Activated naive CD4-positive, alpha-beta T cell treated with anti-CD3 and anti-CD28 coated beads, Interleukin-2, amount 10 ng/mL, durations not matched to agents 7 days and 5 days (primary cell): ENCODE data around the gene SPTBN4.
"Not testable (repeated sequence)": the region's sequence is repeated elsewhere in the genome, so short reads cannot be mapped to it uniquely, and the experiment has no call there.

Experiments
- CTCF ChIA-PET: fragments of 350-600 bp; sonication (Branson Sonifier 250); formaldehyde crosslinking; loops from one replicate; lab custom pipeline; 2021; ENCODE audit warnings: antibody characterized with exemption; lab: Charles Lee
- DNase-seq: peaks from one replicate; pipeline ENCODE4 v3.0.0-alpha.2; 2020
- H3K27ac Mint-ChIP-seq: one replicate; pipeline ENCODE4 v1.8.0; 2021; ENCODE audit warnings: mild to moderate bottlenecking, moderate library complexity, mixed read lengths
- H3K27me3 Mint-ChIP-seq: one replicate; pipeline ENCODE4 v1.8.0; 2021; ENCODE audit warnings: mild to moderate bottlenecking, mixed read lengths
- H3K36me3 Mint-ChIP-seq: one replicate; pipeline ENCODE4 v1.8.0; 2021; ENCODE audit warnings: mixed read lengths
- H3K4me1 Mint-ChIP-seq: one replicate; pipeline ENCODE4 v1.8.0; 2021; ENCODE audit warnings: mixed read lengths
- H3K4me3 Mint-ChIP-seq: one replicate; pipeline ENCODE4 v1.8.0; 2021; ENCODE audit warnings: mild to moderate bottlenecking, moderate library complexity, mixed read lengths
- H3K9me3 Mint-ChIP-seq: one replicate; pipeline ENCODE4 v1.8.0; 2021; ENCODE audit warnings: mixed read lengths

SPTBN4 gene

GRCh38 chr19:40494191-40494838 is 27.5 kb downstream of the SPTBN4 start:
- DNase-seq, result no peak
- H3K27ac Mint-ChIP-seq, result no peak overlapping the region
- H3K9me3 Mint-ChIP-seq, result no peaks in the 10 kb centered on the region
- H3K4me3 Mint-ChIP-seq, result no peak overlapping the region
- no peaks in the 10 kb centered on the region for H3K36me3 Mint-ChIP-seq
- H3K4me1 Mint-ChIP-seq, result no peaks in the 10 kb centered on the region
- H3K27me3 Mint-ChIP-seq, result peaks cover 46% of the 10 kb centered on the region
- CTCF ChIA-PET, result no interaction called here

GRCh38 chr19:40497214-40497613 is 30.4 kb downstream of the SPTBN4 start:
- peaks cover 30% of the 10 kb centered on the region for H3K27me3 Mint-ChIP-seq
- H3K9me3 Mint-ChIP-seq, result no peaks in the 10 kb centered on the region
- CTCF ChIA-PET, result no interaction called here
- no peak overlapping the region for H3K27ac Mint-ChIP-seq
- H3K4me3 Mint-ChIP-seq, result no peak overlapping the region
- no peaks in the 10 kb centered on the region for H3K4me1 Mint-ChIP-seq
- DNase-seq, result no peak
- H3K36me3 Mint-ChIP-seq, result no peaks in the 10 kb centered on the region

- no peaks in the 10 kb centered on the region for H3K9me3 Mint-ChIP-seq
- no peaks in the 10 kb centered on the region for H3K4me1 Mint-ChIP-seq
- CTCF ChIA-PET, result no interaction called here
- no peak for DNase-seq
- H3K4me3 Mint-ChIP-seq, result no peak overlapping the region
- H3K27ac Mint-ChIP-seq, result no peak overlapping the region
- peaks cover 9% of the 10 kb centered on the region for H3K27me3 Mint-ChIP-seq
- no peaks in the 10 kb centered on the region for H3K36me3 Mint-ChIP-seq
Observed at GRCh38 chr19:40499320-40499719, 32.5 kb downstream of the SPTBN4 start.

DNA sequence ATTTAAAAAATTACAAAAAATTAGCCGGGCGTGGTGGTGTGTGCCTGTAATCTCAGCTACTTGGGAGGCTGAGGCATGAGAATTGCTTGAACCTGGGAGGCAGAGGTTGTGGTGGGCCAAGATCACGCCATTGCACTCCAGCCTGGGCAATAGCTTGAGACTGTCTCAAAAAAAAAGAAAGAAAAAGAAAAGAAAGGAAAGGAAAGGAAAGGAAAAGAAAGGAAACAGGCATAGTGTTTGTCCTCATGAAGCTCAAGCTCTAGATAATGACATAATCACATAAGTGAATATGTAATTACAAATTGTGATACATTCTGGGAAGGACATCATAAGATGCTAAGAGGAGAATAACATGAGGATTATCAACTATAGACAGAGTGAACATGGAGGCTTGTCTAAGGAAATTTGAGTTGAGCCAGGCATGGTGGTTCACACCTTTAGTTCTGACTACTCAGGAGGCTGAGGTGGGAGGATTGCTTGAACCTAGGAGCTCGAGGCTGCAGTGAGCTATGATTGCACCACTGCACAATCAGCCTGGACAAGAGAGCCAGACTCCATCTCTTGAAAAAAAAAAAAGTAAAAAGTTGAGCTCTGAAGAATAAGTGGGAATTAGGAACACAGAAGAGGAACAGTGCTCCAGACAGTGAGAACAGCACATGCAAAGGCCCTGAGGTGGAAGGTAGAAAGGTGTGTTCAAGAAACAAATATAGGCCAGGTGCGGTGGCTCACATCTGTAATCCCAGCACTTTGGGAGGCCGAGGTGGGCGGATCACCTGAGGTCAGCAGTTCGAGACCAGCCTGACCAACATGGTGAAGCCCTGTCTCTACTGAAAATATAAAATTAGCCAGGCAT is 34.1 kb downstream of the SPTBN4 start:
- H3K4me1 Mint-ChIP-seq, H3K27ac Mint-ChIP-seq, DNase-seq, H3K9me3 Mint-ChIP-seq, H3K36me3 Mint-ChIP-seq, H3K4me3 Mint-ChIP-seq: not testable (repeated sequence)
- CTCF ChIA-PET, result interaction anchor here (0.6 to 1.5 kb wide), 4 partner anchors 9 to 134 kb away, joined by 3 to 5 read pairs (median 3); no protein-coding TSS in a partner anchor
- peaks cover 12% of the 10 kb centered on the region for H3K27me3 Mint-ChIP-seq

DNA sequence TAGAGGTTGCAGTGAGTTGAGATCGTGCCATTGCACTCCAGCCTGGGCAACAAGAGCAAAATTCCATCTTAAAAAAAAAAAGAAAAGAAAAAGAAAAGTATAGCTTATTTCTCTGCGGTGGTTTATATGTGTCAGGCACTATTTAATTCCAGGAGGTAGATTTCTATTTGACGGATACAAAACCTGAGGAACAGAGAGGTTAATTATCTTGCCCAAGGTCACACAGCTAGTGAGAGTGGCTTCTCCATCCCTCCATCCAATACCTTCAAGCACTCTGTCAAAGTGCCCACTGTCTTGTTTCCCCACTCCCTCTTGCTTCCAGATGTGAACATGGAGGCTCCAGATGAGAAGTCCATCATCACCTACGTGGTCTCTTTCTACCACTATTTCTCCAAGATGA is 34.8 kb downstream of the SPTBN4 start:
- H3K4me3 Mint-ChIP-seq, result no peak overlapping the region
- peaks cover 2% of the 10 kb centered on the region for H3K4me1 Mint-ChIP-seq
- no peak for DNase-seq
- H3K9me3 Mint-ChIP-seq, result no peaks in the 10 kb centered on the region
- no peaks in the 10 kb centered on the region for H3K36me3 Mint-ChIP-seq
- H3K27me3 Mint-ChIP-seq, result peaks cover 16% of the 10 kb centered on the region
- CTCF ChIA-PET, result interaction anchor here (0.6 to 1.5 kb wide), 3 partner anchors 8 to 133 kb away, joined by 3 to 5 read pairs (median 3); no protein-coding TSS in a partner anchor
- H3K27ac Mint-ChIP-seq, result no peak overlapping the region

- Mint-ChIP-seq H3K4me3 (no peak overlapping the region), H3K9me3 (no peaks in the 10 kb centered on the region), H3K4me1 (peaks cover 2% of the 10 kb centered on the region), H3K36me3 (no peaks in the 10 kb centered on the region), H3K27ac (no peak overlapping the region), H3K27me3 (peaks cover 16% of the 10 kb centered on the region)
- DNase-seq, result no peak
- CTCF ChIA-PET, result interaction anchor here (1.2 to 1.5 kb wide), 2 partner anchors 8 to 22 kb away, joined by 3 to 5 read pairs; no protein-coding TSS in a partner anchor
Observed at GRCh38 chr19:40502081-40502480, 35.3 kb downstream of the SPTBN4 start.

DNA sequence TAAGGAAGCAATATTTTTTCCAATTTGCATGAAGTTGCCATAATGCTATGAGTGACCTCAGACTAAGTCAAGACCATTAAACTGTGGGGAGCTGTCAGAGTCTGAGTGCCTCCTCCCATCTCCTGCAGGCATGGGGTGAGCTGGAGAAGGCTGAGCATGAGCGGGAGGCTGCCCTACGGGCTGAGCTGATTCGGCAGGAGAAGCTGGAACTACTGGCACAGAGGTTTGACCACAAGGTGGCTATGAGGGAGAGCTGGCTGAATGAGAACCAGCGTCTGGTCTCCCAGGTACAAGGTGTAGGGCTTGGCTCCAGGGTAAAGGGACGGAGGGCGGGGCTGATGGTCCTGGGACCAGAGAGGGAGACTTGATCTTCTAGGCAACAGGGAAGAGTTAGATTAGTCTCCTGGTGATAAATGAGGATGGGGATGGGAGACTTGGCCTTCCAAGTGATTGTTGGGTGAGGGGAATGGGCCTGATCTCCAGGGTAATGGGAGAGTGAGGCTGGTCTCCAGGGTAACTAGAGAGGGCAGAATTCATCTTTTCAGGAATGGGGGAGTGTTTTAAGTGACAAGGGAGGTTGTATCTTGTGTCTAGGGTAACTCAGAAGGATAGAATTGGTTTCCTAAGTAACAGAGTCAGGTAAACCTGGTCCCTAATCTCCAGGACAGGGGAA is 36.0 kb downstream of the SPTBN4 start:
- H3K27me3 Mint-ChIP-seq, result peaks cover 16% of the 10 kb centered on the region
- no peaks in the 10 kb centered on the region for H3K9me3 Mint-ChIP-seq
- no peak for DNase-seq
- peaks cover 2% of the 10 kb centered on the region for H3K4me1 Mint-ChIP-seq
- no peaks in the 10 kb centered on the region for H3K36me3 Mint-ChIP-seq
- CTCF ChIA-PET, result no interaction called here
- H3K4me3 Mint-ChIP-seq, result no peak overlapping the region
- no peak overlapping the region for H3K27ac Mint-ChIP-seq

- Mint-ChIP-seq H3K36me3 (no peaks in the 10 kb centered on the region), H3K27ac (no peak overlapping the region), H3K4me1 (peaks cover 2% of the 10 kb centered on the region), H3K9me3 (no peaks in the 10 kb centered on the region), H3K27me3 (peaks cover 16% of the 10 kb centered on the region), H3K4me3 (no peak overlapping the region)
- DNase-seq, result no peak
- CTCF ChIA-PET, result no interaction called here
Observed at GRCh38 chr19:40503320-40503695, 36.5 kb downstream of the SPTBN4 start.

DNA sequence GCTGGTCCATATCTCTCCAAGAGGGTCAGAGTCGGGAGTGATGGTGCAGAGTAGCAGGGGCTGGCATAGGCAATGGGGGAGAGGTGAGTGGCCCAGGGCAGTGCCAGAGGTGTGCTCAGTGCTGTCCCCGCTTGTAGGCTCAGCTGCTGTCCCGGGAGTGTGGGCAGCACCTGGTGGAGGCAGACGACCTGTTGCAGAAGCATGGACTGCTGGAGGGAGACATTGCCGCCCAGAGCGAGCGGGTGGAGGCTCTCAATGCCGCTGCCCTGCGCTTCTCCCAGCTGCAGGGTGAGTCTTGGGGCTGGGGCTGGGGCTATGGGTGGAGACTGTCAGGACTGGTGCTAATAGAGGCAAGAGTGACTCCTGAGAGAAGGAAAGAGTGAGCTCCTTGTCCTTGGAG is 39.3 kb downstream of the SPTBN4 start:
- H3K4me1 Mint-ChIP-seq, result peaks cover 2% of the 10 kb centered on the region
- DNase-seq, result no peak
- H3K27ac Mint-ChIP-seq, result no peak overlapping the region
- H3K36me3 Mint-ChIP-seq, result no peaks in the 10 kb centered on the region
- H3K9me3 Mint-ChIP-seq, result no peaks in the 10 kb centered on the region
- H3K4me3 Mint-ChIP-seq, result no peak overlapping the region
- H3K27me3 Mint-ChIP-seq, result peaks cover 36% of the 10 kb centered on the region
- CTCF ChIA-PET, result no interaction called here

- H3K27ac Mint-ChIP-seq, result no peak overlapping the region
- peaks cover 7% of the 10 kb centered on the region for H3K4me1 Mint-ChIP-seq
- no peaks in the 10 kb centered on the region for H3K9me3 Mint-ChIP-seq
- peaks cover 54% of the 10 kb centered on the region for H3K27me3 Mint-ChIP-seq
- H3K36me3 Mint-ChIP-seq, result no peaks in the 10 kb centered on the region
- no peak overlapping the region for H3K4me3 Mint-ChIP-seq
- CTCF ChIA-PET, result no interaction called here
- no peak for DNase-seq
Observed at GRCh38 chr19:40507892-40508291, 41.1 kb downstream of the SPTBN4 start.

- H3K36me3 Mint-ChIP-seq, result no peaks in the 10 kb centered on the region
- CTCF ChIA-PET, result interaction anchor here (0.7 kb wide), 1 partner anchor 40 kb away, joined by 3 read pairs; no protein-coding TSS in a partner anchor
- H3K9me3 Mint-ChIP-seq, result no peaks in the 10 kb centered on the region
- no peak for DNase-seq
- no peak overlapping the region for H3K27ac Mint-ChIP-seq
- H3K4me1 Mint-ChIP-seq, result peaks cover 10% of the 10 kb centered on the region
- peaks cover 63% of the 10 kb centered on the region for H3K27me3 Mint-ChIP-seq
- H3K4me3 Mint-ChIP-seq, result no peak overlapping the region
Observed at GRCh38 chr19:40508739-40509260, 42.0 kb downstream of the SPTBN4 start.

DNA sequence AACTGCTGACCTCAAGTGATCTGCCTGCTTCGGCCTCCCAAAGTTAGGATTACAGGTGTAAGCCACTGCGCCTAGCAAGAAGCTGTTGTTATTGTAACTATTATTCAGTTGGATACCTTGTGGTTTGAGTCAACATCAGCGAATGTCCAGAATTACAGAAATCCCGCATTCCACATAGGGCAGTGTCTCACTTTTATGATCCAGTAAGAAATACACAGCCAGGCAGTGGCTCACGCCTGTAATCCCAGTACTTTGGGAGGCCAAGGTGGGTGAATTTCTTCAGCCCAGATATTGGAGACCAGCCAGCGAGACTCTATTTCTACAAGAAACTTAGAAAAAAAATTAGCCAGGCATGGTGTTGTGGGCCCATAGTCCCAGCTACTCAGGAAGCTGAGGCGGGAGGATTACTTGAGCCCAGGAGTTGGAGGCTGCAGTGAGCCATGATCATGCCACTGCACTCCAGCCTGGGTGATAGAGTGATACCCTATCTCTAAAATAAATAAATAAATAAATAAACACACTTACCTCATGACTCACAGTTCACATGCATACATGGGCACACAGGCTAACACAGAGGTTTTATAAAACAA is 43.8 kb downstream of the SPTBN4 start:
- H3K9me3 Mint-ChIP-seq, result no peaks in the 10 kb centered on the region
- no peak overlapping the region for H3K27ac Mint-ChIP-seq
- no peaks in the 10 kb centered on the region for H3K36me3 Mint-ChIP-seq
- CTCF ChIA-PET, result interaction anchor here (1.3 kb wide), 1 partner anchor 9 kb away, joined by 3 read pairs; no protein-coding TSS in a partner anchor
- H3K4me3 Mint-ChIP-seq, result no peak overlapping the region
- H3K27me3 Mint-ChIP-seq, result peaks cover 72% of the 10 kb centered on the region
- H3K4me1 Mint-ChIP-seq, result peaks cover 9% of the 10 kb centered on the region
- no peak for DNase-seq

DNA sequence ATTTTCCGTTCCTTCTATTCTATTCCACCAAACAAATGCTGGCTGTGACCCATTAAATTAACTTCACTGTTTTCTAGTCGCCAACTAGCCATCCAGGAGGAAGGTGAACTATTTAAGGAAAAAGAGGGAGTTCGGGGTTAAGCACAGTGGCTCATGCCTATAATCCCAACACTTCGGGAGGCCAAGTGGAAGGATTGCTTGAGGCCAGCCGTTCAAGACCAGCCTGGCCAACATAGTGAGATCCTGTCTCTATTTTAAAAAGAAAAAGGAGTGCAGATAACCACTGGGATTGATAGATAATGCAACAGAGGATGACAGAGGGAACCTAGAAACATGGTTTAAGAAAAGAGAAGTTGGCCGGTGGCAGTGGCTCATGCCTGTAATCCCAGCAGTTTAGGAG is 44.7 kb downstream of the SPTBN4 start:
- Mint-ChIP-seq H3K9me3 (no peaks in the 10 kb centered on the region), H3K4me3 (no peak overlapping the region), H3K4me1 (peaks cover 9% of the 10 kb centered on the region), H3K36me3 (no peaks in the 10 kb centered on the region), H3K27me3 (peaks cover 66% of the 10 kb centered on the region), H3K27ac (no peak overlapping the region)
- DNase-seq, result no peak
- CTCF ChIA-PET, result no interaction called here

GRCh38 chr19:40512110-40512472 is 45.3 kb downstream of the SPTBN4 start:
- Mint-ChIP-seq H3K27me3 (peaks cover 70% of the 10 kb centered on the region), H3K9me3 (no peaks in the 10 kb centered on the region), H3K4me1 (peaks cover 9% of the 10 kb centered on the region), H3K27ac (no peak overlapping the region), H3K36me3 (no peaks in the 10 kb centered on the region), H3K4me3 (no peak overlapping the region)
- CTCF ChIA-PET, result interaction anchor here (0.8 kb wide), 1 partner anchor 16 kb away, joined by 4 read pairs; no protein-coding TSS in a partner anchor
- no peak for DNase-seq
